Esophagus squamous epithelium (tissue), 4 donors: ENCODE measurements around the gene RNF223.

Experiments
- POLR2A ChIP-seq, 4 donors: fragments of 450-650 bp; IDR thresholded peaks; one replicate each; pipeline ENCODE4 v1.6.1; 2017; ENCODE audit warnings: antibody characterized with exemption in 4 of 4, mild to moderate bottlenecking in 4 of 4, moderate library complexity in 3 of 4
- TF ChIP-seq, protein P1 (sequence below), 6 experiments: fragments of 450-650 bp in 4 of 6; fragments of 200-600 bp in 2 of 6; sonication (generic) in 2 of 6; IDR thresholded peaks; one replicate each; pipeline ENCODE4 v1.5.1; 2016 to 2019; ENCODE audit warnings: antibody characterized with exemption in 6 of 6, mild to moderate bottlenecking in 4 of 6, moderate library complexity in 4 of 6

DNA sequence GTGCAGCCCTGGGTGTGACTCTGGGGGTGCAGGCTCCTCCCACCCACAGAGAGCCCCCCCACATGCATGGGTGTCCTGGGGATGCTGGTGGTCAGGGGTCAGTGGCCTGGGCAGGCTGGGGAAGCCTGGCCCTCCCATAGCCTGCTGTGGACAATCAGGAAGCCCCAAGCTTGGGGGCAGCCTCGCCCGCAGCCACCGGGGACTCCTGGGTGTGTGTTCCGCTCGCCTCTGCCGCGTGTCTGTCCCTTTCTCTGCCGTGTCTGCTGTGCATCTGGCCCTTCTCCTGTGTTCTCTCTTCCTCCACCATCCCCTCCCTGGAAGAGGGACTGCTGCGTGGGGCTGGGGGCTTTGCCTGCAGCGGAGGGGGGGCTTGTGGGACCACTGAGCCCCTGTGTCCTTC, 31.3 kb downstream of the RNF223 start:
- TF ChIP-seq, protein P1, sequence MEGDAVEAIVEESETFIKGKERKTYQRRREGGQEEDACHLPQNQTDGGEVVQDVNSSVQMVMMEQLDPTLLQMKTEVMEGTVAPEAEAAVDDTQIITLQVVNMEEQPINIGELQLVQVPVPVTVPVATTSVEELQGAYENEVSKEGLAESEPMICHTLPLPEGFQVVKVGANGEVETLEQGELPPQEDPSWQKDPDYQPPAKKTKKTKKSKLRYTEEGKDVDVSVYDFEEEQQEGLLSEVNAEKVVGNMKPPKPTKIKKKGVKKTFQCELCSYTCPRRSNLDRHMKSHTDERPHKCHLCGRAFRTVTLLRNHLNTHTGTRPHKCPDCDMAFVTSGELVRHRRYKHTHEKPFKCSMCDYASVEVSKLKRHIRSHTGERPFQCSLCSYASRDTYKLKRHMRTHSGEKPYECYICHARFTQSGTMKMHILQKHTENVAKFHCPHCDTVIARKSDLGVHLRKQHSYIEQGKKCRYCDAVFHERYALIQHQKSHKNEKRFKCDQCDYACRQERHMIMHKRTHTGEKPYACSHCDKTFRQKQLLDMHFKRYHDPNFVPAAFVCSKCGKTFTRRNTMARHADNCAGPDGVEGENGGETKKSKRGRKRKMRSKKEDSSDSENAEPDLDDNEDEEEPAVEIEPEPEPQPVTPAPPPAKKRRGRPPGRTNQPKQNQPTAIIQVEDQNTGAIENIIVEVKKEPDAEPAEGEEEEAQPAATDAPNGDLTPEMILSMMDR (IDR thresholded peaks at IDR 0.05) = no peak
- no peak for TF ChIP-seq POLR2A (IDR thresholded peaks at IDR 0.05)
